A549 treated with CpdA at 1 μM for 4 hours (cell line): ENCODE results near the gene WDR41. TPM values are rescaled to one million over a fixed set of nuclear protein-coding genes. Genes with fewer than 3 reads are reported as not detected.

Source experiments
- total RNA-seq: library from RNA; stranded (reverse); fragments of 200-300 nt; extraction: Qiagen RNA extraction; gene quantifications from 5 replicates; pipeline ENCODE4 v1.2.3, GENCODE V29; 2022; ENCODE audit warnings: low read depth

Gene WDR41
- 31.2 to 59.0 TPM (median 38.6 TPM) in 5 replicates for total RNA-seq

DNA sequence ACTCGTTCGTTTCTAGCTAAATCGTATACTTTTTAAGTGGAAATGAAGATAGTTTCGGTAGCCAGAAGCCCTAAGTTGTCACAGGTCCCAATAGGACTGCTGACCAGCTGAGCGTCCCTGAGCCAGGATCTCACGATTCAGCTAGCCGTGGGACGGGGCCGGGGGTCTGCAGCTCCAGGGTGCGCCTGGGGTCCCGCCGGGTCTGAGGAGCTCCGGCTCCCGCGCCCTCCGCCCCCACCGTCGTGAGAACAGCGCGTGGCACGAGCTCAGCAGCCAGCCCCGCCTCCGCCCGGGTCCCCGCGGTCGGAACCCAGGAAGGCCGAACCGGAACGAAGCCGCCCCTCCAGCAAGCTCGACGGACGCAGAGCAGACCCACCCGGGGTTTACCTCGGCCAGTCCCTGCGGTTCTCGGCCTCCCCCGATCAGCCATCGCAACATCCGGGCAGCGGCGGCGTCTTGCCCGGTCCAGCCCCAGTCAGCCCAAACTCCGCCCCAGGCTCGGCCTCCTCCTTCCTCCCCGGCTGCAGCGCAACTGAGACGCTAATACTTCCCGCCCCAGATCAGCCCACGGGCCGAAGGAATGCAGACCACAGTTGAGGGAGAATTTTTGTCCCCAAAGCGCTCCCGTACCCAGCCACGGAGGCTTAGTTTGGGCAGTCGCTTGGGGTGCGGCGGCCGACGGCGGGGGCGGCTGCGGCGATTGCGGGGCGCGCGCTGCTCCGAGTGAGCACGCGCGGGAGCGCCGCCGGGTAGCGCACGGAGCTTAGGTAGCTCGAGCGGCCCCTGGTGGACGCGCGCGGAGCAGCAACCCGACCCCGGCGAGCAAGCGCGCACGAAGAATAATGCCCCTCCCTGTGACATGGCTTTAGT, at the start of gene WDR41:
Gene WDR41, minus strand, starts transcription at position 534 of the 870 bp plus-strand sequence. Its CDS starts 96 bp downstream, at position 438.

Other genes starting within 250 kb of the WDR41 start
- 0.06 to 0.14 TPM (median 0.10 TPM) in 4 of 5 replicates, not detected in the other for gene OTP, start 146.4 kb upstream of the WDR41 start, total RNA-seq